ENCODE data around the gene MAGEB6B. TPM values are rescaled to one million over a fixed set of nuclear protein-coding genes. Genes with fewer than 3 reads are reported as not detected.

The MAGEB6B gene
- total and polyA plus RNA-seq, 7 donors: not detected

- TF ChIP-seq POLR2A (IDR thresholded peaks at IDR 0.05) (no peak), EP300 (IDR thresholded peaks at IDR 0.05) (no peak), POLR2AphosphoS5 (IDR thresholded peaks at IDR 0.05) (no peak)
- TF ChIP-seq, protein P1, sequence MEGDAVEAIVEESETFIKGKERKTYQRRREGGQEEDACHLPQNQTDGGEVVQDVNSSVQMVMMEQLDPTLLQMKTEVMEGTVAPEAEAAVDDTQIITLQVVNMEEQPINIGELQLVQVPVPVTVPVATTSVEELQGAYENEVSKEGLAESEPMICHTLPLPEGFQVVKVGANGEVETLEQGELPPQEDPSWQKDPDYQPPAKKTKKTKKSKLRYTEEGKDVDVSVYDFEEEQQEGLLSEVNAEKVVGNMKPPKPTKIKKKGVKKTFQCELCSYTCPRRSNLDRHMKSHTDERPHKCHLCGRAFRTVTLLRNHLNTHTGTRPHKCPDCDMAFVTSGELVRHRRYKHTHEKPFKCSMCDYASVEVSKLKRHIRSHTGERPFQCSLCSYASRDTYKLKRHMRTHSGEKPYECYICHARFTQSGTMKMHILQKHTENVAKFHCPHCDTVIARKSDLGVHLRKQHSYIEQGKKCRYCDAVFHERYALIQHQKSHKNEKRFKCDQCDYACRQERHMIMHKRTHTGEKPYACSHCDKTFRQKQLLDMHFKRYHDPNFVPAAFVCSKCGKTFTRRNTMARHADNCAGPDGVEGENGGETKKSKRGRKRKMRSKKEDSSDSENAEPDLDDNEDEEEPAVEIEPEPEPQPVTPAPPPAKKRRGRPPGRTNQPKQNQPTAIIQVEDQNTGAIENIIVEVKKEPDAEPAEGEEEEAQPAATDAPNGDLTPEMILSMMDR (IDR thresholded peaks at IDR 0.05): no peak
- H3K27ac ChIP-seq: no peak overlapping the region
- 36 to 61% methylated on average over 3 of the region's 3 CpGs for WGBS, 2 donors
- H3K36me3 ChIP-seq: no peaks in the 10 kb centered on the region
- H3K4me1 ChIP-seq: no peaks in the 10 kb centered on the region
- no peak for DNase-seq
- no peaks in the 10 kb centered on the region for H3K9me3 ChIP-seq
- no peaks in the 10 kb centered on the region for H3K27me3 ChIP-seq
- no peak overlapping the region for H3K4me3 ChIP-seq
- intact Hi-C loops (cut with DNase I): no loop called here
Measured at GRCh38 chrX:26208012-26208411, 47.6 kb downstream of the MAGEB6B start.

Other genes starting within 250 kb of the MAGEB6B start
- gene MAGEB18, start 22.3 kb upstream of the MAGEB6B start, total RNA-seq: not detected
- not detected for gene MAGEB18, start 22.3 kb upstream of the MAGEB6B start, polyA plus RNA-seq
- gene MAGEB6, start 31.8 kb downstream of the MAGEB6B start, total RNA-seq: not detected
- gene MAGEB6, start 31.8 kb downstream of the MAGEB6B start, polyA plus RNA-seq: not detected
- not detected for gene MAGEB5, start 55.6 kb downstream of the MAGEB6B start, total RNA-seq
- not detected for gene MAGEB5, start 55.6 kb downstream of the MAGEB6B start, polyA plus RNA-seq

All from sigmoid colon (tissue), 7 donors.